HG03460 (cell line): ENCODE results near the gene NHS.

Source experiments
- ATAC-seq: cut with Tn5 transposase; IDR thresholded peaks from one replicate; pipeline ENCODE4 v1.9.1; 2021; ENCODE audit not compliant: unreplicated experiment

Gene NHS

DNA sequence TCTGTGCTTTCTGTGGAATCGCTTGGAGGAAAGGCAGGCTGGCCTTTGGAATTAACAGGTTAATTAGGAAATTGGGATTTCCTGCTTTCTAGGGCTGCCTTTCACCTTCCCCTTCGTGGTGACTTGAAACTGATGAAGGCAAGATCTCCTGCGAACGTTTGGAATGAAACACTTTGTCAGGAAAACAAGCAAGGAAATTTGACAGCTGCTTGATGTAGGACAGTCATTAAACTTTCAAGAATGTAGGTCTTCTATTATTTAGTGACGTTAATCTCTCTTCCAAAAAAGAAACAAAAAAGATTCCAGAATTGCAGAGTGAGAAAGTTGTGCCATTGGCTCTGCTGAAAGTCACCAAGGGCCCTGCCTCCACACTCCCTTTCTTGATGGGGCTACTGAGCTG lies 206.6 kb downstream of the NHS start:
- ATAC-seq: no peak

DNA sequence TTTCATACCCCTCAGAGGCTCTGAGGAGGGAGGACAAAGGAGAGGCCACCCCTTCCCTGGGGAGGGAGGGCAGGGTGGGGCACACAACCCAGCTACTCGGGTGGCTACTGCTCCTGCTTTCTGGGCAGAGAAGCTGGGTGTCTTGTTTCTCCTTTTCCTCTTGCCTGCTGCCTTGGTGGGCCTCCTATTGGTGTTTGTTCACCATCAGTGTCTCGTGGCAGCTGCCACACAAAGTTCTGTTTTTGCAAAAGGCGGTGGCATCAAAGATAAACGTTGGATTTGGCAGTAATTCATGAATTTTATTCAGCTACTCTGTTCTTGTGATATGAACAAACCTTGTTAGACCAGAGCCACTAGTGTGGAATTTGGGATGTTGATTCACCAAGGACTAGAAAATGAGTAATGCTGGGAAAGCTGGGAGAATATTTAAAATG lies 209.3 kb downstream of the NHS start:
- ATAC-seq: no peak

DNA sequence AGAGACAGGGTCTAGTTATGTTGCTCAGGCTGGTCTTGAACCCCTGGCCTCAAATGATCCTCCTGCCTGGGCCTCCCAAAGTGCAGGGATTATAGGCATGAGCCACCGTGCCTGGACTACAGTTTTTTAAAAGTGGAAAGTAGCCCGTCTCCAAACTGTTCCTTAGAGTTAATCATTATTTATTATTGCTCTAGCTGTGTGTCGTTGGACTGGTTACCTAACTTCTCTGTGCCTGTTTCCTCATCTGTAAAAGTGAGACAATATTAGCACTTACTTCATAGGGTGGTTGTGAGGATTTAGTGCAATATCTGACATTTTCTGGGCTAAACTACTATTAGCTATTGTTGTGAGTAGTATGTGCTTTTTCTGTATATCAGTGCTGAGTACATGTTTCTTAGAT lies 210.0 kb downstream of the NHS start:
- ATAC-seq: no peak

DNA sequence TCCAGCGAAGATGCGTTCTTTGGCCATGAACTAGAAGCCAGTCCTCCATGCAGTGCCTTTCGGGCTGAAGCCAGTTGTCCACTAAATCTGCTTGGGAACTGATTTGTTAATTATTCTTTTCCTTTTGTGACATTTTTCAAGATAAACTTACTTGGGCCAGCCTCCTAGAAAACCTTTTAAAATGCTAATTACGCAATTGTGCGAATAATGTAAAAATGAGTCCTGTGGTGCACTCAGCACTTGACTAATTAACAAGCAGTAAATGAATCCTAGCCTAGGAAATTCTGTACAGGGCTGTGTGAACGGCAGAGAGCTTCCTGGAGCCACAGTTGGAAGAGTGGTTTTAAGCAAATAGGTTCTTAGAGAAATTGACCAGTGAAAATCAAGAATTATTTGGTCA lies 212.4 kb downstream of the NHS start:
- no peak for ATAC-seq

DNA sequence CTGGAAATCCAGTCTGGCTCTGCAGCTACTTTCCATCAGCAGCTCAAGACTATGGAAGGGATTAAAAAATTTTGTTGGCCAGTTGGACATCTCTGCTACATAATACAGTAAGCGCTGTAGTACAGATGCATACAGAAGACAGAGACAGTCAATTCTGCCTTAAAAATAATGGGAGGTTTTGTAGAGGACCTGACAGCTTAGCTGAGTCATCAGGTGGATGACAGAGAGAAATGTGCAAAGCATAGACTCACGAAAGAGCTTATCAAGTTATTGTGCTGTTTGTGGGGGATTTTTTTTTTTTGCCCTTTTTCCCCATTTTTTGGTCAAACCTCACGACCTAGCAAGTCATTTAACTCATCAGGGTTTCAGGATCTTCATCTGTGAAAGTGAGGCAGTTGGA lies 213.3 kb downstream of the NHS start:
- ATAC-seq: no peak

DNA sequence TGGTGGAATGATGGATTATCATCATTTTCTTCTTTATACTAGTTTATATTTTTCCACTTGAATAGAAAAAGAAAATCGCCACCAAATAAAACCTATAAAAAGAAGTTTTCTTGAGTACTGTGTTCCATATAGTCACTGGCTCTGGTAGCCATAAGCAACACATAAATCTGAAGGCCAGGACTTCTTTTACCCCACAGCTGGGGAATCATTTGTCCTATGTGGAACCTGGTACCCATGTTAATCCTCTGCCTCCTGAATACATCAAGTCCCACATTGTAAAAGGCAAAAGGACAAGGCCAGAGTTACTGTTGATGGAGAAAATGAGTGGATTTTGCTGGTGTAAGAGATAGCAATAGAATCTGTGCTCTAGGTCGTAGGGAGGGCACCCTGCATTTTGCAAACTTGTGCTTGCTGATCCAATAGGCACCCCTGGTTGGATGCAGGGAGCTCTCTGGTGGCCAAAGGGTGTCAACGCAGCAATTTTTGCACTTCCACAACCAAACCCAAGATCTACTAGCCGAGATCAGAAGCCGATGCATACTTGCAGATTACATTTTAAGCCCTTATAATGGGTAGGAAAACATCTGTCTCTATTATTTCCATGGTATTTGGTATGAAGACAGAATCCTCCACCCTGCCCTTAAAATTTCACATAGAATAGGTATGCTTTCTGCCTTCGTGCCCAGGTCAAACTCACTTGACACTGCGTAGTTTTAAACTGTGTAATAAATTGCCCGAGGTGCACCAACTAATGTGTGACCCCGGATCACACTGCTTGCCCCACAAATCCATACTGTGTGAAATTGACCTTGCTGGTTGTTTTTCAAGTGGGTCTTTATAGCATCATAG lies 216.1 kb downstream of the NHS start:
- ATAC-seq: peak; percentile 58

DNA sequence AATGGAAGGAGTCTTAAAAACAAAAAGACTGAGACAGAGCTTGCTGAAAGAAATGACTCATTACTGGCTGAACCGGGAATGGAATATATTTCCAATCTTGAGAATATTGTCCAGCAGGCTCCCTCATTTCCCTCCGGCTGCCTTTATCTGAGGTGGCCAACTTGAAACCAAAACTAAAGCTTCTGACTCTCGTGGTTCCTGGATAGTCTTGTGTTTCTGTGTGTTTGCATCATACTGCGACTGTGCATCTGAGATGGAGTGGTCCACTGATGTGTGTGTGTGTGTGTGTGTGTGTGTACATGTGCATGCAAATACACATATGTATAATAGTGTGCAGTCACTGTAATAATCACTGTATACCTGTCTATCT lies 216.7 kb downstream of the NHS start:
- ATAC-seq: no peak

DNA sequence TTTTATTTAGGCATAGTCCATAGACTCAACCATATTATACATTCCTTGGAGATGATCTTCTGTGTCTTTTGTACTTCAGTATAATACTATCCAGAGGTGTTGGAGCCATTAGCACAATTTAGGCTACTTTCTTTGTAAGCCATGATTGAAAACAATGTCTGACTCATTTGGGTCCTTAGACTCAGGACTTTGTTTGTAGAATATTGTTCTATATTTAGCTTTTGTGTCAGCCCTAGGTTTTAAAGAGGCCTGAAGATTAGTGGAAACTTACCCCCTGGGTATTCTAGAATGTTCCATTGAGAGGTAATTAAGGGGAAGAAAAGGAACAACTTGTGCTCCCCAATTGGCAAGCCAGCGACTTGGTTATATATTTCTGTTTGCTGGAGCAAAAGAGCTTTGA lies 217.1 kb downstream of the NHS start:
- no peak for ATAC-seq

DNA sequence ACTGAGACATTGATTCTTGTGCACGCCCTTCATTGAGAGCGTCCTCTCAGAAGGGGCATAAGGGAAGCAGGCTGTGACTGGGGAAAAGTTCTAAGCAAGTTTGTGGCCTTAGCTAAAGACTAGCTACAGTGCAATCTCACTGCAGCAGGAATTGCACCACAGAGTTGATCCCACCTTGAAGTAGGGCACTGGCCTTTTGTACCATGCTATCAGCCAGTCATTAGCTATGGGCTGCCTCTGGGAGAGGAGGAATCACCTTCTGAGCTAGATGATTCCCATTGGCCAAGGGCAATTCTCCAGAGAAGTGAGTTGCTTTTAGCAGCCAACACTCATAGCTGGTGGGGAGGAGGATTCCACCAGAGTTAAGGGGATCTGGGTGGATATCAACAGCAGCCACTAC lies 219.7 kb downstream of the NHS start:
- no peak for ATAC-seq

DNA sequence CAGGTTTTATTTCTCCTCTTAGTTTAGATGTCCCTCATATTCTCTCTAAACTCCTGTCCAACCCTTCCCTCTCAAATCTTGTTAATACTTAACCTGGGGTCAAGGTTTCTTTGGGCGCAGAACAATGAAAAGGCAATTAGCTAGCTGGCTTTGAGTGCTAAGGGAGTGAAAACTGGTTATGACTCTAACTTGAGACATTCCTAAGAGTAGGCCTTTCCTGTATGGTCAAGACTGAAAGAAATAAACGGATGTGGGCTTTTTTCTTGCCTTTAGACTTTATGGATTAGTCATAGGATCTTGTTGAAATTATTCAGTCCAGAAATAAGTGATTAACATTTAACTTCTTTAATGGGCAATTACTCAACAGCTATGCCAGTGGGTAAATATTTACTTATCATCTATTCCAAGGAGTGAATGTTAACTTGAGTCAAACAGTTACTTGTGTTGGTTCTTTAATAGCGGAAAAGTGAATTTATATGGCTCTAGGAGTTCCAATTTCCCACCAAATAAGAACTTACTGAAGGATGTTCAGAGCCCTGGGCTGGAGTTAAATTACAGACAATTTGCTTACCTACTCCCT lies 220.5 kb downstream of the NHS start:
- ATAC-seq: peak; percentile 56

DNA sequence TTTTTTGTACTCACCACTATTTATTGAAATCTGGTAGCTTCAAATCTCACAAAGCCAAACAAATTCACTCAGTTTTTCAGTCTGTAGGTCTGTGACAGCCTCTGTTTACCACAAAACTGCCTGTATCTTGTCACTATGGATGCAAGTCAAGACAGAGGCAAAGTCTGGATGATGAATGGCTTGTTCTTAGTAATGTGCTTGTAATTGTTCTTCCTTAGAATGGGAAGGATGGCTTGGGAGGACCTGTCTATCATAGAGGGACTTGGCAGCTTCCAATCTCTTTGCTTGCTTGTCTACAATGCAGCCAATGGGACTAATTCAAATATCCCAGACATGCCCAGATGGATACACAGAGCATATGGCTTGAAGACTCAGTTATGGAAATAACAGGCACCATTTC lies 221.1 kb downstream of the NHS start:
- no peak for ATAC-seq

DNA sequence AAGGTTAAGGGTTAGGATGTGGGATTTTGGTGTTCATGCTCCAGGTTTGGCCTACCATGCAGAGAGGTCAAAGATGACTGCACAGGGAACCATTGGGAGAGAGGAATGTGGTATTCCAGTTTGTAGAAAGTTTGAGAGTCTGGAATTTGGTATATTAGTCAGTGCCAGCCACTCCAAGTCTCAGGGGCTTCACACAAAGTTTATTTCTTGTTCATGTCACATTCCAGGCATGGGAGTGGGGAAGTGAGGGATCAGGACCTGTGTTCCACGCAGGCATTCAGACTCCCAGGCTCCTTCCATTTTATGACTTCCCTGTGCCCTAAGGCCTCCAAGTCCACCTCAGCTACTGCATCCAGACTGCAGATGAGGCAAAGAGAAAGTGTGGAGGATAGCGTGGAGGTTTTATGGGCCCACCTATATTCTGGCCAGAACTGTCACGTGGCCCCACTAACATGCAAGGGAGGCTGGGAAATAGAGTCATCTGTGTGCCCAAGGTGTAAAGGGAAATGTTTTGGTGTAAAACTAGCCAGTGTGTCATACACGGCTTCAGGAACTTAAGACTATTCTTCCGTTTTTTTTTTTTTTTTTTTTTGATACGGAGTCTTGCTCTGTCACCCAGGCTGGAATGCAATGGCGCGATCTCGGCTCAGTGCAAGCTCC lies 221.7 kb downstream of the NHS start:
- no peak for ATAC-seq

DNA sequence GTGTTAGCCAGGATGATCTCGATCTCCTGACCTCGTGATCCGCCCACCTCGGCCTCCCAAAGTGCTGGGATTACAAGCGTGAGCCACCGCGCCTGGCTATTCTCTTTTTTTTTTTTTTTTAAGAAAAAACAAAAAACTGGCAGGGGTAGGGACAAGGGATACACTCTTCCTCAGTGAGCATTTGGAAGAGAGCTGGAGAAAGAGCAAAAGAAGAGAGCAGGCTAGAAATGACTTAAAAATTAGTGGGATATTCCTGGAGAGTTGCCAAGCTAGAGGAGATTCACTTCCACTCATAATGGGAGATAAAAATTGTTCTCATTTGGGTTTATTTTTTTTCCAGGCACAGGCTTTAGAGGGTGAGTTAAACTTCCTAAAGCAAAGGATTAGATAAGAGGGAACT lies 222.3 kb downstream of the NHS start:
- ATAC-seq: no peak

DNA sequence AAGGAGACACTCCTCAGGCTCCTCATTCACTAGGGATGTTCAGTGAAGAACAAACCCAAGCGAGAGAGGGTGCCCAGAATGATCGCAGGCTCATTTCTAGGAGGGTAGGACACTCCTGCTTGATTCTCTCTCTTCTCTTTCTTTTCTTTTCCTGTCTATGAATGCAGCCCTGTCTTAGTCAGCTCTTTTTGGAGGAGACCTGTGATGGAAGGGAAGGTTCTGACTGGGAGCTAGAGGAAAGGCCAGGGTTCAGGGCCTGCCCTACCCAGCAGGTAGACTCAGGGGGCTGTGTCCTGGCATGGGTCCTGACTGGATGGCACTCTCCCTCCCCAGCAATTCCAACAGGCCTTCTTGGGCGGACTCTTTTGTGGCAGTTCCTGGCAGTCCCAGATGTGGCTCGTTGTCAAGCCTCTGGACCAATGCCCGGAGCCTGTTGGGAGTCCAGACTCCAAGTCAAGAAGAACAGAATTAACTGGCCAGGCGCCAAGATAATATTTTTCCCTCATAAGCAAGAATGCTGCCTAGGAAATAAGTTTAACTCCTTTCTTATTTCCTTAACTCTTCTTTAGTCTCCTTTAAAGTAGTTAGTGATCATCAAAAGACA lies 222.9 kb downstream of the NHS start:
- no peak for ATAC-seq

DNA sequence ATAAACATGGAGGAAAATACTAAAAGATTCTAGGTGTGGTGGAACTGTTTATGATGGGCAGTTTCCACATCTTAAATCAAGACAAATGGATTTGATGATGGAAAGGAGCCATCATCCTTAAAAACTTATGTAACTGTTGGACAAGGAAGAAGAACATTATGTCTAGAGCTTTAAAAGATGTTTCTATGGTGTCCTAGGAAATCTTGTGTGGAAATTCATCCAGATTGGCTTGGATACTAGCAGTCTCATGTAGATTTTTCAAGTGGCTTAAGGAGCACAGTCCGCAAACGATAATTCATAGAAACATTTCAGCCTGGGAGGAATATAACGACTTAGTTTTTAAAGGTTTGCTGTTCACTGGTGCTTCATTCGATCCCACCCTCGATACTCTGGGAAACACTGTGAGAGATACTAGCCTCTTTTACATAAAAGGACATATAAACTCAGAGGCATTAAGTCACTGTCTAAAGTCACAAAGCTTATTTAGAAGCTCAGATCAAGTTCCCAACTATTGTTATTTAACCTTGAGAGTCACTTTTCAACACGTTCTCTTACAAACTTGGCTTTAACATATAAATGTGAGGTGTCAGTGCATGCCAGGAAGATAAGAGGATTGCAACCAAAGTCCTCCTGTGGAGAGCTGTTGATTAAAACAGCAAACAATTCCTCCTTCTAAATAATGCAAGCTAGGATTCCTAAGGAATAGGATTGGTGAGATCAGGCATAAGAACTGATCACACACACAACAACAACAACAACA lies 226.6 kb downstream of the NHS start:
- ATAC-seq: no peak

DNA sequence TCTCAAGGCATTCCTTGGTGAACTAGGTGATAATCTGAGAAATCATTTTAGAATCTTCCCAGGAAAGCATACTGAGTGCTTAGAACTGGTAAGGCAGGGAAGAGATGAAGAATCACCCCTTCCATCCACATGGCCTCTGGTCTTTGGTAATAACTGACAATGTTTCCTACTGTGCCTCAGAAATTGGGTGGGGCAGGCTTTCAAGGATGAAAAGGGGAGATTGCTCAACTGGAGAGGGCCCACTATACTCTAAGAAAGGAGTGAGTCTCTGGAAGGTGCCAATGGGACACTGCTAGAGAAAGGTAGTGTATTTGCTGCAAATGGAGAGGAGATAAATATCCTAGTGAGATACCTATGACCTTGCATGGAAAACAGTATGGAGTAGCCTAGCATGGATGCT lies 227.2 kb downstream of the NHS start:
- no peak for ATAC-seq

DNA sequence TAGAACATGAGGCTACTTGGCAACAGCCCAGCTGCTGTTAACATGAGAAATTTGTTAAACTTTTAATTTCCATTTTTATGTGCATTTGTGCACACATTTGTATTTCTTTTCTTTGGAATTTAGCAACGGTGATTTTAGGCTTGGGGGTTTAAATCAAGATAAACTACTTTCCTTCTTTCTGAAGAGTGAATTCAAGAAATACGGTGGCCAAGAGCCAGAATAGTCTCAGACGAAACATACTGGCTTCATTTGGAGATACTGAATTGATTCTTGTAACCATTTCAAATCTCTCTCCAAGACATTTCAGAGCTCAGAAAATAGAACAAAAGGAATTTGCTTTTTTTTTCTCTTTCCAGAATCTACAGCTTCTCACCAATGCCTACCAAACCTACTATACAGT lies 228.2 kb downstream of the NHS start:
- no peak for ATAC-seq

DNA sequence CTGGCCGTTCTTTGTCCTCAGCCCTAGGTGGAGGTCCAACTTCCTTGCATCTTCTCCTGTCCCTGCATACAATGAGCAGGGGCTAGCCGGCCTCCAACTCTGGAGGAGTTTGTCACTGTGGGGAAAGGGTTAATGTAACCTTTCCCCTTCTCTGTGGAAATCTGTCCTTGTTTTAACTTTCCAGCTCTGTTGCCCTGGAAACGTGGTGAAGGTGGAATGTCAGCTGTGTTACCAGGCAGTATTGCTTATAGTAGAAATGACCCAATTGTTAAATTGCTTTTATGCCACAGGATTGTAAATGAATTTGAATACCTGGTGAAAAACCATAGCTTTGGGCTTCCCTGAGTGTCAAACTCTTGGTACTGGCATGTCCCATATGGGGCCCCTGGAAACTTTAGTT lies 230.7 kb downstream of the NHS start:
- ATAC-seq: no peak

DNA sequence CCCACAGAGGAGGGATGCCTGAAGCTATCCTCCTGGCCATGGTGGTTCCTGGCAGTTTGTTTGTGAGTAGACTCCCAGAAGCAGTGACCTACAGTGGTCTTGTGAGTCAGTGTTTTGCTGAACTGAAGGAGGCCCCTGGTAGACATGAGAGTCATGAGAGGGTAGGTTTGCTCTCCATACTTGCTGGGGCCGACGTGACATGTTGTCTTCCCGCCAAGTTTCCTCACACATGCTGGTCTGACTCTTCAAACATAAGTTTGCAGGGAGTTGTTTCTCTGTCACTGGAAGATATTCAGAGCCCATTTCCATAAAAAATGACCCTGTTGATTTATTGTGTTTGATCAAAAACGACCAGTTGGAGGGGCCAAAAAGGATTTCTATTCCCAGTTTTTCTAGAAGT lies 231.2 kb downstream of the NHS start:
- no peak for ATAC-seq

DNA sequence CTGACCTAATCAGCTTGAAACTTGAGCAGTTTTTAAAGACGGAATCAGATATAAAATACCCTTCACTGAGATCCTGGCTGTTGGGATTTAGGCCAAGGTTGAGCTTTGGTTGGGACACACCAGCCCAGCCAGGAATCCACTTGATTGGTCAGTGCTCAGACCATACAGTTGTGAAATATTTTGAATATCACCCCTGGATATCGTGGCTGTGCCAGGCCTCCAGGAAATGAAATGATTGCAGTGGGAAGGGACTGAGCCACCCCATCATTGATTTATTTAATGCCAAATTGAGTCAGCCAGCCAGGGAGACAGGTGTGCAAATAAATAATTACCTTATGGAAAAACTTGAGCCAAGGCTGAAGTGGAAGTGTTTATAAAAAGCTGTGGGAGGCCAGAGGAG lies 233.9 kb downstream of the NHS start:
- ATAC-seq: no peak

DNA sequence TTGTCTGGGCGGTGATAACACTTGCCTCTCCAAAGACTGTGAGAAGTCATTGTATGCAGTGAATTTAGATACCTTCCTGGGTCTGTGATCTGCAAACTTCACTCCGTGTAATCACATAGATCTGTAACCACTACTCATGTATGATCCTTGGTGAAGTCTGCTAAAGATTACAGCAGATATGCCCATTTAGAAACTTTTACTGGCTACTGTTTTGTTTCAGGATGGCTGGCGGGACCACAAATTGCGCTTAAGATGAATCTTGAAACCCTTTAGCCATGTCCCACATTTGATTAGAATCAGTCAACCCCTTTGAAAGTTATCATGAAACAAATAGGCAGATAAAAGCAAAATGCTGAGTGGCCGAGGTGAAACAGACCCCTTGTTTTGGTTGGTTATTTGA lies 235.8 kb downstream of the NHS start:
- no peak for ATAC-seq
